Astrocyte (in vitro differentiated cells and primary cell): Measurements from ENCODE around the gene USP22. TPM values are rescaled to one million over a fixed set of nuclear protein-coding genes. Genes with fewer than 3 reads are reported as not detected.

Experiments
- DNase-seq: peaks from one replicate; pipeline ENCODE4 v3.0.0-alpha.2; 2010; ENCODE audit warnings: low read depth
- FAIRE-seq: peaks from 2 replicates; lab custom pipeline; 2011; peaks lifted over from hg19 to GRCh38; lab: Jason Lieb, UNC
- H2AFZ ChIP-seq: 2 replicates; pipeline ENCODE4 v1.6.0; 2012; ENCODE audit warnings: low read depth, low read length, inconsistent platforms
- H3K27ac ChIP-seq: 2 replicates; pipeline ENCODE4 v1.5.1; 2011; ENCODE audit warnings: low read depth, low read length, inconsistent platforms
- H3K27me3 ChIP-seq: 2 replicates; pipeline ENCODE4 v1.6.0; 2011; ENCODE audit warnings: low read length, inconsistent platforms; ENCODE audit not compliant: insufficient read depth
- H3K36me3 ChIP-seq: 2 replicates; pipeline ENCODE4 v1.5.1; 2011; ENCODE audit warnings: low read length, inconsistent platforms; ENCODE audit not compliant: insufficient read depth
- H3K4me1 ChIP-seq: 2 replicates; pipeline ENCODE4 v1.5.1; 2011; ENCODE audit warnings: low read length, inconsistent platforms; ENCODE audit not compliant: insufficient read depth
- H3K4me2 ChIP-seq: 2 replicates; pipeline ENCODE4 v1.6.0; 2012; ENCODE audit warnings: low read length, inconsistent platforms
- H3K4me3 ChIP-seq: 2 replicates; pipeline ENCODE4 v1.5.1; 2011; ENCODE audit warnings: low read depth, mild to moderate bottlenecking, low read length, inconsistent platforms; ENCODE audit not compliant: insufficient read depth
- H3K79me2 ChIP-seq: 2 replicates; pipeline ENCODE4 v1.6.0; 2012; ENCODE audit warnings: mild to moderate bottlenecking, low read length, inconsistent platforms; ENCODE audit not compliant: insufficient read depth
- H3K9ac ChIP-seq: 2 replicates; pipeline ENCODE4 v1.6.0; 2012; ENCODE audit warnings: mild to moderate bottlenecking, low read length, inconsistent platforms
- H3K9me3 ChIP-seq: 2 replicates; pipeline ENCODE4 v1.5.1; 2012; ENCODE audit warnings: low read depth, mild to moderate bottlenecking, low read length, inconsistent platforms; ENCODE audit not compliant: insufficient read depth
- H4K20me1 ChIP-seq: 2 replicates; pipeline ENCODE4 v1.6.0; 2012; ENCODE audit warnings: low read length, inconsistent platforms; ENCODE audit not compliant: insufficient read depth
- H3K27ac Mint-ChIP-seq: one replicate; pipeline ENCODE4 v1.8.0; 2021; ENCODE audit warnings: mild to moderate bottlenecking, mixed read lengths; ENCODE audit not compliant: unreplicated experiment
- H3K27me3 Mint-ChIP-seq: one replicate; pipeline ENCODE4 v1.8.0; 2021; ENCODE audit warnings: low read depth, mixed read lengths; ENCODE audit not compliant: unreplicated experiment
- H3K36me3 Mint-ChIP-seq: one replicate; pipeline ENCODE4 v1.8.0; 2021; ENCODE audit warnings: low read depth, mixed read lengths; ENCODE audit not compliant: unreplicated experiment
- H3K4me1 Mint-ChIP-seq: one replicate; pipeline ENCODE4 v1.8.0; 2021; ENCODE audit warnings: low read depth, mixed read lengths; ENCODE audit not compliant: unreplicated experiment
- H3K4me3 Mint-ChIP-seq: one replicate; pipeline ENCODE4 v1.8.0; 2021; ENCODE audit warnings: mild to moderate bottlenecking, moderate library complexity, mixed read lengths; ENCODE audit not compliant: unreplicated experiment
- H3K9me3 Mint-ChIP-seq: one replicate; pipeline ENCODE4 v1.8.0; 2021; ENCODE audit warnings: mild to moderate bottlenecking, mixed read lengths; ENCODE audit not compliant: unreplicated experiment
- CTCF ChIP-seq: IDR thresholded peaks from 2 replicates; pipeline ENCODE4 v1.5.1; 2011; ENCODE audit warnings: low read depth, mild to moderate bottlenecking, inconsistent platforms, low read length, moderate library complexity; ENCODE audit not compliant: insufficient read depth
- EZH2 ChIP-seq: IDR thresholded peaks from 2 replicates; pipeline ENCODE4 v1.6.1; 2012; ENCODE audit warnings: mild to moderate bottlenecking, low read length, inconsistent platforms; ENCODE audit not compliant: insufficient read depth
- total RNA-seq: library from RNA; stranded (reverse); gene quantifications from 2 replicates; pipeline ENCODE4 v1.2.1, GENCODE V29; 2021

USP22 gene
- total RNA-seq, 1 donor from 2014 or later: 266 TPM

- Histone ChIP-seq H3K9me3 (peaks cover 3% of the 10 kb centered on the region), H3K79me2 (no peaks in the 10 kb centered on the region), H3K27ac (no peak overlapping the region), H3K27me3 (no peaks in the 10 kb centered on the region), H3K36me3 (no peaks in the 10 kb centered on the region), H2AFZ (no peak overlapping the region), H3K4me1 (peaks cover 12% of the 10 kb centered on the region), H3K9ac (no peak overlapping the region), H3K4me3 (no peak overlapping the region), H3K4me2 (no peak overlapping the region), H4K20me1 (no peaks in the 10 kb centered on the region)
- no peak overlapping the region for H3K27ac Mint-ChIP-seq
- H3K27me3 Mint-ChIP-seq: peaks cover 8% of the 10 kb centered on the region
- H3K9me3 Mint-ChIP-seq: peaks cover 9% of the 10 kb centered on the region
- TF ChIP-seq CTCF (no peak), EZH2 (no peak)
- H3K4me3 Mint-ChIP-seq: no peak overlapping the region
- FAIRE-seq: no peak
- peaks cover 1% of the 10 kb centered on the region for H3K36me3 Mint-ChIP-seq
- DNase-seq: no peak
- peaks cover 10% of the 10 kb centered on the region for H3K4me1 Mint-ChIP-seq
These were observed 34.5 kb upstream of the USP22 start for GRCh38 chr17:21077281-21077680.

GRCh38 chr17:21076242-21076641 is 33.4 kb upstream of the USP22 start:
- H3K9me3 ChIP-seq: no peaks in the 10 kb centered on the region
- Mint-ChIP-seq H3K4me1 (peaks cover 10% of the 10 kb centered on the region), H3K4me3 (no peak overlapping the region), H3K27me3 (peaks cover 8% of the 10 kb centered on the region), H3K36me3 (no peaks in the 10 kb centered on the region), H3K27ac (peak overlapping the region; percentile 5), H3K9me3 (peaks cover 4% of the 10 kb centered on the region)
- H3K79me2 ChIP-seq: no peaks in the 10 kb centered on the region
- no peaks in the 10 kb centered on the region for H3K36me3 ChIP-seq
- H3K4me3 ChIP-seq: no peak overlapping the region
- H3K27ac ChIP-seq: no peak overlapping the region
- no peak overlapping the region for H3K9ac ChIP-seq
- no peaks in the 10 kb centered on the region for H4K20me1 ChIP-seq
- TF ChIP-seq CTCF (no peak), EZH2 (no peak)
- H2AFZ ChIP-seq: no peak overlapping the region
- peak overlapping the region; percentile 66 for H3K4me2 ChIP-seq
- peaks cover 12% of the 10 kb centered on the region for H3K4me1 ChIP-seq
- DNase-seq (no peak), FAIRE-seq (no peak)
- no peaks in the 10 kb centered on the region for H3K27me3 ChIP-seq

GRCh38 chr17:21075739-21076085 is 32.9 kb upstream of the USP22 start:
- Histone ChIP-seq H3K9ac (no peak overlapping the region), H3K4me3 (no peak overlapping the region), H3K36me3 (no peaks in the 10 kb centered on the region), H4K20me1 (no peaks in the 10 kb centered on the region), H2AFZ (peak overlapping the region; percentile 62), H3K79me2 (no peaks in the 10 kb centered on the region), H3K27ac (no peak overlapping the region), H3K27me3 (no peaks in the 10 kb centered on the region), H3K9me3 (no peaks in the 10 kb centered on the region), H3K4me1 (peaks cover 12% of the 10 kb centered on the region), H3K4me2 (peak overlapping the region; percentile 66)
- peaks cover 10% of the 10 kb centered on the region for H3K4me1 Mint-ChIP-seq
- TF ChIP-seq EZH2 (no peak), CTCF (no peak)
- no peaks in the 10 kb centered on the region for H3K36me3 Mint-ChIP-seq
- no peak for FAIRE-seq
- DNase-seq: no peak
- no peak overlapping the region for H3K4me3 Mint-ChIP-seq
- peaks cover 4% of the 10 kb centered on the region for H3K9me3 Mint-ChIP-seq
- H3K27me3 Mint-ChIP-seq: peaks cover 8% of the 10 kb centered on the region
- peak overlapping the region; percentile 29 for H3K27ac Mint-ChIP-seq
